Smooth muscle cell (in vitro differentiated cells): ENCODE measurements around the gene RAP1GAP. TPM values are rescaled to one million over a fixed set of nuclear protein-coding genes. Genes with fewer than 3 reads are reported as not detected.

Source experiments
- DNase-seq: peaks from one replicate; lab custom pipeline; 2025; ENCODE audit not compliant: unreplicated experiment; lab: John Stamatoyannopoulos, UW
- H2AFZ ChIP-seq: fragments of 200-600 bp; sonication (generic); 2 replicates; pipeline ENCODE4 v1.6.0; 2016; ENCODE audit warnings: antibody characterized with exemption, low read depth, mild to moderate bottlenecking
- H3F3A ChIP-seq: fragments of 200-600 bp; sonication (generic); 2 replicates; pipeline ENCODE4 v1.6.0; 2017; ENCODE audit warnings: antibody characterized with exemption, low read depth
- H3K27ac ChIP-seq: fragments of 200-600 bp; sonication (generic); 2 replicates; pipeline ENCODE4 v1.5.1; 2016; ENCODE audit warnings: low read depth, mild to moderate bottlenecking
- H3K27me3 ChIP-seq: fragments of 200-600 bp; sonication (generic); 2 replicates; pipeline ENCODE4 v1.6.1; 2016; ENCODE audit warnings: low read depth, mild to moderate bottlenecking
- H3K36me3 ChIP-seq: fragments of 200-600 bp; sonication (generic); 2 replicates; pipeline ENCODE4 v1.5.1; 2016; ENCODE audit warnings: low read depth
- H3K4me1 ChIP-seq: fragments of 200-600 bp; sonication (generic); 2 replicates; pipeline ENCODE4 v1.5.1; 2016; ENCODE audit warnings: low read depth
- H3K4me2 ChIP-seq: fragments of 200-600 bp; sonication (generic); 2 replicates; pipeline ENCODE4 v1.6.0; 2016; ENCODE audit warnings: mild to moderate bottlenecking
- H3K4me3 ChIP-seq: fragments of 200-600 bp; sonication (generic); 2 replicates; pipeline ENCODE4 v1.5.1; 2016; ENCODE audit warnings: mild to moderate bottlenecking
- H3K79me2 ChIP-seq: fragments of 200-600 bp; sonication (generic); 2 replicates; pipeline ENCODE4 v1.6.0; 2016; ENCODE audit warnings: low read depth, mild to moderate bottlenecking
- H3K9ac ChIP-seq: fragments of 200-600 bp; sonication (generic); 2 replicates; pipeline ENCODE4 v1.6.0; 2016; ENCODE audit warnings: low read depth
- H3K9me3 ChIP-seq: fragments of 200-600 bp; sonication (generic); replicated peaks from 2 replicates; pipeline ENCODE4 v1.5.1; 2016; ENCODE audit warnings: low read depth
- H4K20me1 ChIP-seq: fragments of 200-600 bp; sonication (generic); 2 replicates; pipeline ENCODE4 v1.6.0; 2016; ENCODE audit warnings: low read depth
- CTCF ChIP-seq: fragments of 200-600 bp; sonication (generic); IDR thresholded peaks from 2 replicates; pipeline ENCODE4 v1.5.1; 2017; ENCODE audit warnings: borderline replicate concordance, mild to moderate bottlenecking, antibody characterized with exemption; ENCODE audit not compliant: insufficient read depth, poor library complexity, severe bottlenecking
- WGBS: methylation state at CpG from one replicate; pipeline ENCODE4 v1.1.7; 2016; ENCODE audit warnings: low lambda C conversion rate; 5-methylcytosine and 5-hydroxymethylcytosine counted together
- polyA plus RNA-seq: library from polyadenylated mRNA; unstranded; fragments of >200 nt; fragmentation: Nextera tagmentation; extraction: Ambion mirVana; gene quantifications from 2 replicates; pipeline ENCODE4 v1.2.1, GENCODE V29; 2016
- total RNA-seq: library from RNA; depleted of rRNA; stranded (reverse); fragments of >200 nt; gene quantifications from 2 replicates; pipeline ENCODE4 v1.2.3, GENCODE V29; 2014

The RAP1GAP gene
- total and polyA plus RNA-seq, 2 experiments from 2014 or later = 0.99 to 4.1 TPM

GRCh38 chr1:21668951-21669257, 253 bp downstream of the RAP1GAP start:
- Histone ChIP-seq H3K9ac (no peak overlapping the region), H3K4me2 (peak overlapping the region; percentile 97), H4K20me1 (peaks cover 15% of the 10 kb centered on the region), H3K79me2 (no peaks in the 10 kb centered on the region), H3K27ac (no peak overlapping the region), H3K9me3 (no peaks in the 10 kb centered on the region), H3F3A (no peaks in the 10 kb centered on the region), H3K4me3 (peak overlapping the region; percentile 65), H3K4me1 (peaks cover 11% of the 10 kb centered on the region), H2AFZ (no peak overlapping the region), H3K36me3 (no peaks in the 10 kb centered on the region), H3K27me3 (peaks cover 10% of the 10 kb centered on the region)
- WGBS = 0% methylated on average over 9 of the region's 25 CpGs
- no peak for TF ChIP-seq CTCF
- no peak for DNase-seq

GRCh38 chr1:21668232-21668950, 766 bp downstream of the RAP1GAP start:
- Histone ChIP-seq H3K9me3 (no peaks in the 10 kb centered on the region), H3K4me1 (peaks cover 11% of the 10 kb centered on the region), H3K4me2 (peak overlapping the region; percentile 97), H3K27me3 (peaks cover 10% of the 10 kb centered on the region), H3K36me3 (no peaks in the 10 kb centered on the region), H3K27ac (no peak overlapping the region), H3K79me2 (no peaks in the 10 kb centered on the region), H3K9ac (no peak overlapping the region), H3F3A (no peaks in the 10 kb centered on the region), H3K4me3 (peak overlapping the region; percentile 65), H2AFZ (no peak overlapping the region), H4K20me1 (peaks cover 15% of the 10 kb centered on the region)
- no peak for DNase-seq
- peak; percentile 3 for TF ChIP-seq CTCF
- WGBS = 36% methylated on average over 24 of the region's 33 CpGs

- peaks cover 10% of the 10 kb centered on the region for H3K27me3 ChIP-seq
- DNase-seq = no peak
- 95% methylated on average over 11 of the region's 11 CpGs for WGBS
Observed at GRCh38 chr1:21667348-21668231, 1.6 kb downstream of the RAP1GAP start.

More at GRCh38 chr1:21667348-21668231, 1.6 kb downstream of the RAP1GAP start:
- Histone ChIP-seq H3K4me2 (no peak overlapping the region), H4K20me1 (peaks cover 7% of the 10 kb centered on the region), H3K9ac (no peak overlapping the region), H3K4me1 (peaks cover 11% of the 10 kb centered on the region), H3K4me3 (no peak overlapping the region), H3F3A (no peaks in the 10 kb centered on the region), H2AFZ (no peak overlapping the region), H3K36me3 (no peaks in the 10 kb centered on the region), H3K79me2 (no peaks in the 10 kb centered on the region), H3K9me3 (no peaks in the 10 kb centered on the region), H3K27ac (no peak overlapping the region)
- no peak for TF ChIP-seq CTCF
